AG09319 (cell line): Measurements from ENCODE around the gene RNF213.

ENCODE experiments used
- DNase-seq: peaks from one replicate; pipeline ENCODE4 v3.0.0-alpha.2; 2010; ENCODE audit warnings: low read depth; ENCODE audit errors: extremely low read depth
- CTCF ChIP-seq: IDR thresholded peaks from 2 replicates; pipeline ENCODE4 v1.5.1; 2011; ENCODE audit warnings: low read depth, mild to moderate bottlenecking, inconsistent platforms, low read length, moderate library complexity

Gene RNF213

GRCh38 chr17:80348551-80349150 is 88.0 kb downstream of the RNF213 start:
- no peak for DNase-seq
- no peak for TF ChIP-seq CTCF

DNA sequence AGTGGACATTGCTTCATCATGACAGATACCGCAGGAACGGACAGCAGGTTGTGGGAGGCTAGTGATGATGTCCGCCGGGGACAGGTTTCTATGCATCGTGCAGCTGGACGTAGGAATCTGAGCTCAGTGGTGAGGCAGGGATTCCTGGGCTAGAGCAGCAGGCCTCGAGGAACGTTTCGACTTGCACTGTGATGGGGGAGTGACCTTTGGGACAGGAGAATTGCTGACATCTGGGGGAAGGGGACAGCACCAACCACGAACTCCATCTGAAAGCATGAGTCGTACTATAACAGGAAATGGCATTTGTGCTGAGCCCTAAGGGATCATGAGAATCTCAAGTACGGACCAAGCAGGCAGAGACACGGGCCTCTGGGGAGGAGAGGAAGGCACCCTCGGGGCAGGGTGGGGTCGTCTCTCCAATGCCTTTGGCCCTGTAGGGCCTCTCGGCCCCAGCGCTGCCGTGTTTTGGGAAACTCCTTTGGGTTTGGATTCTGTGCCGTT is 88.5 kb downstream of the RNF213 start:
- no peak for DNase-seq
- no peak for TF ChIP-seq CTCF

DNA sequence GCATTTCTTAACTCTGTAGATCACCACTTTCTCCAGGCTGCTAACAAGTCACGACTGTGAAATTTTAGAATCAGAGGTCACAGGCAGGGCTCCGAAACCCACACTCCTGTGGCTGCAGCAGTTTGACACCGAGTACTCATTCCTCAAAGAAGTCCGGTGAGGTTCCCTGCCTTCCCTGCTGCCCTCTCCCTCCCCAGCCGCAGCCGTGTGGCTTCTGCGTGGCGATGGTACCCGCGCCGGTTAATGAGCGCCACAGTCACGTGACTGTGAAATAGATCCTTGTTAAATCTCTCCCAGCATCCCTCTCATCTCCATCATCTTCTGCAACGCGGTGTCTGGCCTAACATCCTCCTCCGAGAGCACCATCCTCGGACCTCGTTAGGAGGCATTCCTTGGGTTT is 89.1 kb downstream of the RNF213 start:
- no peak for TF ChIP-seq CTCF
- no peak for DNase-seq

DNA sequence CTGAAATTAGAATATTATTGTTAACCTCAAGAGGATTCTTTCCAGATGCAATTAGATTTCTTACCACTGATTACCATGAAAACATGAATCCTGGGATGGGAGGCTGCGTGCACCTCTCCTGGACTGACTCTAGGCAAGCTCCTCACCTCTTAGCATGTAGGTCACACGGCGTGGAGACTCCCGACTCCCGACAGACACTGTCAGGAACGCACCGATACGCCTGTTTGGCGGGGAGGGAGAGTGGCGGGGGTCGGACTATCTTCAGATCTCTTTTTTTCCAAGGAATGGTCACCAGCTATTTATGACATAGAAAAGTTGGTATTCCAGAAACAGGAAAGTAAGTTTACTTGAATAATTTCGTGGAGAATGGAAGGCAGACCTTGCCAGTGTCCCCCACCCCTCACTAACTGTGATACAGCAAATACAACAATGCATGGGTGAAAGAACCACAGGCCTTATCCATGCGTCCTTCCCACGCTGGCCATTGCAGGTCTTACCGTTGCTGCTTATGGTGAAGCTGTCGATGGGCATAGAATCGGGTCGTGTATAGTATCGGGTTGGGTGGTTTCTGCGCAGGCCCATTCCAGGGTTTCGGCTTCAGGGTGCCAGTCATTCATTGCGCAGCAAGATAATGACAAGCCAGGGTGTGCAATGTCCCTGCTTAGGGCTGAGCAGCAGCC is 91.7 kb downstream of the RNF213 start:
- no peak for DNase-seq

DNA sequence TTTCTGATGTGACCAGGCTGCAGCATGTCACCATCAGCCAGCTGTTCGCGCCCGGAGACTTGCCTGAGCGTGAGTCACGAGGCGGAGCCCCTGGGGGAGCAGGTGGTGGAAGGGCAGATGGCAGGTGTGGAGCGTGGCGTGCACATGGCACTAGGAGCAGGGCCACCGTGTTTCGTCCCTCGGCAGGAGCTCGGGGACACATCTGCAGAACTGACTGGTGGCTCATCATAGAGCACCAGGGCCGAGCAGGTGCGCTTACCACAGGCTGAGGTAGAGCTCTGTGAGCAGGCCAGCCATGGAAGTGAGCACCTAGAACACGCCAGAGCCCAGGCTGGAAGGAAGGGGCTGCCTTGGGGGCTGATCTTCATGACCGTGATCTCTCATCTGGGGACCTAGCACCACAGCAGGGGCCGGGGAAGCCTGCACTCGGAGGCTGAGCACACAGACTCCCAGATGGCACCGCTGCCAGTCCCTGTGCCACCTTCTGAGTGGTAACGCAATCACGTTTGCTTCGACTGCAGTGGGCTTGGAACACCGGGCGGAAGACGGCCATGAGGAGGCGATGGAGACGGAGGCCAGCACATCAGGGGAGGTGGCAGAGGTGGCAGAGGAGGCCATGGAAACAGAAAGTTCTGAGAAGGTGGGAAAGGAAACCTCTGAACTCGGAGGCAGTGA is 92.5 kb downstream of the RNF213 start:
- no peak for TF ChIP-seq CTCF
- DNase-seq, result no peak

More for the DNA sequence above, 91.7 kb downstream of the RNF213 start:
- no peak for TF ChIP-seq CTCF

DNA sequence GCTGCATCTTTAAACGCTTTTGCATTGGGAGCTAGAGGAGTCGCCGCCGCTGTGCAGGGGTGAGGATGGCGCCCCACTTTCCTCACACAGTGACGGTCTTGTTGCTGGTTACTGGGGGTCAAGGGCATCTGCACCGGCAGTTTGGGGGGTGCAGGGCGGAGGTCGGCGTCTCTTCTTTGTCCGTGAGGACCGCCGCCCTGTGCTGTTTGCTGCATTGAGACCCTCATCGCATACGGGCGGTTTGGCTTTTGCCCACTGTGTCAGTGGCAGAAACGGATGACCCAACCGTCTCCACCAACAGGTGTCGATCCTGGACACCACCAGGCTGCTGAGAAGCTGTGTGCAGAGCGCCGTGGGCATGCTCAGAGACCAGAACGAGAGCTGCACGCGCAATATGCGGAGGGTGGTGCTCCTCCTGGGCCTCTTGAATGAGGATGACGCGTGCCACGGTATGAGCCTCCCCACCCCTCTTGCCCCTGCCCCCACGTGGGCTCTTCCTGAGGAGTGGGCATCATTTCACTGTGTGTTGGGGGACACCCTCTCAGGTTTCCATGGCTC is 93.1 kb downstream of the RNF213 start:
- TF ChIP-seq CTCF, result no peak
- no peak for DNase-seq

DNA sequence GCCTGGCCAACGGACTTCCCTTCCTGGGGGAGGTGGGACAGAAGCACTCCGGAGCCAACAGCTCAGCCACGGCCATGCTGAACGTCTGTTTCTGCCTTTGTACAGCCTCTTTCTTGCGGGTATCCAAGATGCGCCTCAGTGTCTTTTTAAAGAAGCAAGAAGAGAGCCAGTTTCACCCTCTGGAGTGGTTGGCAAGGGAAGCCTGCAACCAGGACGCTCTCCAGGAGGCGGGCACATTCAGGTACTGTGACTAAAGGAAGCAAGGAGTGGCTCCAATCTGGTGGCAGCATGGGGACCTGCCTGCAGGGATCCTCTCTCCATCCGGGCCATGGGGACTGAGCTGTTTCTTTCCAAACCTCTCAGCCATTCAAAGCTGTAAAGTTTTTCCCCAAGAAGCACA is 93.7 kb downstream of the RNF213 start:
- TF ChIP-seq CTCF, result no peak
- no peak for DNase-seq
